Upper lobe of right lung (tissue), 1 donor: ENCODE data around the gene ATP11B. TPM values are rescaled to one million over a fixed set of nuclear protein-coding genes. Genes with fewer than 3 reads are reported as not detected.
"Not testable (repeated sequence)": the region's sequence is repeated elsewhere in the genome, so short reads cannot be mapped to it uniquely, and the experiment has no call there.

Experiments used
- ATAC-seq: fragments of 200-7000 bp; cut with Tn5 transposase; one replicate; pipeline ENCODE4 v1.9.1; 2020; ENCODE audit warnings: mild to moderate bottlenecking, moderate library complexity
- DNase-seq: peaks from one replicate; pipeline ENCODE4 v3.0.0-alpha.2; 2020
- H3K27ac ChIP-seq: fragments of 200-600 bp; one replicate; pipeline ENCODE4 v1.8.0; 2022
- H3K27me3 ChIP-seq: fragments of 200-600 bp; one replicate; pipeline ENCODE4 v1.8.0; 2022; ENCODE audit warnings: mild to moderate bottlenecking
- H3K36me3 ChIP-seq: fragments of 200-600 bp; one replicate; pipeline ENCODE4 v1.8.0; 2022
- H3K4me1 ChIP-seq: fragments of 200-600 bp; one replicate; pipeline ENCODE4 v1.8.0; 2022
- H3K4me3 ChIP-seq: fragments of 200-600 bp; one replicate; pipeline ENCODE4 v1.8.0; 2022; ENCODE audit warnings: mild to moderate bottlenecking
- H3K9me3 ChIP-seq: fragments of 200-600 bp; one replicate; pipeline ENCODE4 v1.8.0; 2022
- CTCF ChIP-seq: fragments of 200-600 bp; IDR thresholded peaks from one replicate; pipeline ENCODE4 v1.8.0; 2022; ENCODE audit warnings: antibody characterized with exemption
- intact Hi-C: fragments of 100-400 bp; cut with DNase I; formaldehyde crosslinking; loops from one replicate; pipeline ENCODE4 v1.11.0; 2022
- total RNA-seq: library from RNA; stranded (reverse); fragmentation: NEBNext Ultra II Directional; extraction: Animal tissue kit (Norgen Biotek cat#: 25700); gene quantifications from one replicate; pipeline ENCODE4 v1.2.1, GENCODE V29; 2021
- donor health status: DM: no; HTN: yes; CAD: no; lungs with severe emphysema.

Gene ATP11B
- total RNA-seq, 1 donor from 2014 or later: 70.7 TPM

DNA sequence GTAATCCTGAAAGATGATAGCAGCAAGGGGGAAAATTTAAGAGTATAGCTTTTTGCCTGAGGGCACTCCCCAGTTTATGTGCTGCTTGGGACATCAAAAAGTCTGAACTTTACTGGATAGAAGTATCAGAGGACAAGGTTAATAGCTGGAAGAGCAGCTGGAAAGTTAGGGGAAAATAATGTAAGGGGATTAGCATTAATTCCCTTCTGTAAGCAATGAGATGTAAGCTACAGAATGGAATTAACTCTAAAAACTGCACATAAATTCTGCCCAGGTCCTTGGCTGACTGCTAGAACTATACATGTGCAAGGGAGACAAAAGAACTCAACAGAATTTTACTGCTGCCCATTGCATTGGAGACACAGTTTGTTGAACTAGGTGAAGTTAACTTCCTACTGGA, 55.6 kb downstream of the ATP11B start:
- Histone ChIP-seq H3K4me1 (no peaks in the 10 kb centered on the region), H3K27me3 (no peaks in the 10 kb centered on the region), H3K27ac (no peak overlapping the region), H3K9me3 (no peaks in the 10 kb centered on the region), H3K4me3 (no peak overlapping the region), H3K36me3 (peaks cover 91% of the 10 kb centered on the region)
- no peak for TF ChIP-seq CTCF
- intact Hi-C loops: no loop called here
- DNase-seq: no peak
- ATAC-seq: no peak

DNA sequence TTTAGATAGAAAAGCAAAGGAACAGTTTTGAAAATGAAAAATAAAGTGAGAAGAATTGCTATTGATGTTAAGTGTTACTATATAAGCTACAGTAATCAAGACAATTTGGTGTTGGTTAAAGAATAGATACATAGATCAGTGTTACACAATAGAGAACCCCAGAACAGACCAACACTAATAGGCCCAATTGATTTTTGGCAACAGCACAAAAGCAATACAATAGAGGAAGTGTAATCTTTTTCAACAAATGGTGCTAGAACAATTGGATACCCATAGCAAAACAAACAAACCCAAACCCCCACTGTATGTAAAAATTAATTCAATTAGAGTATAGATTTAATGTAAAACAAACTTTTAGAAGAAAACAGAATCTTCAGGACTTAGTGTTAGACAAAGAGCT, 61.8 kb downstream of the ATP11B start:
- H3K27me3 ChIP-seq: no peaks in the 10 kb centered on the region
- H3K27ac ChIP-seq: no peak overlapping the region
- TF ChIP-seq CTCF: no peak
- intact Hi-C loops: no loop called here
- DNase-seq: no peak
- H3K9me3 ChIP-seq: no peaks in the 10 kb centered on the region
- H3K4me1 ChIP-seq: no peaks in the 10 kb centered on the region
- peaks cover 70% of the 10 kb centered on the region for H3K36me3 ChIP-seq
- no peak for ATAC-seq
- H3K4me3 ChIP-seq: no peak overlapping the region

DNA sequence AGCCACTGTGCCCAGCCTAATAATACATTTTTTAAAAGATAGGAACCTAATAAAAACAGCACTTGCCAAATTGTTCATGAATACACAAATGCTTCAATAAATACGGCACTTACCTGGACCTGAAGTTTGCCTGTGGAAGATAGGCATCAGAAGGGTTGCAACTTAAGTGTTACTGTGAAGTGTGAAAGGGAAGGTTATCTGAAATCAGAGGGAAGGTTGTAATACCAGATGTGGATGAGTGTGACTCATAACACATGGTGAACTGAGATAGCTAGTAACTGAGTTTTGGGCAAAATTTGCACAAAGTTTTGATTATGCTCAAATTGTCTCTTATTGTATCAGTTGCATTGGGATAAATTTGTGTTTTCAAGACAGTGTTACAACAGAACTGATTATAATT, 68.0 kb downstream of the ATP11B start:
- Histone ChIP-seq H3K4me3 (no peak overlapping the region), H3K27ac (no peak overlapping the region), H3K36me3 (peaks cover 58% of the 10 kb centered on the region), H3K4me1 (no peaks in the 10 kb centered on the region), H3K27me3 (no peaks in the 10 kb centered on the region), H3K9me3 (no peaks in the 10 kb centered on the region)
- intact Hi-C loops: no loop called here
- ATAC-seq (no peak), DNase-seq (no peak)
- no peak for TF ChIP-seq CTCF

DNA sequence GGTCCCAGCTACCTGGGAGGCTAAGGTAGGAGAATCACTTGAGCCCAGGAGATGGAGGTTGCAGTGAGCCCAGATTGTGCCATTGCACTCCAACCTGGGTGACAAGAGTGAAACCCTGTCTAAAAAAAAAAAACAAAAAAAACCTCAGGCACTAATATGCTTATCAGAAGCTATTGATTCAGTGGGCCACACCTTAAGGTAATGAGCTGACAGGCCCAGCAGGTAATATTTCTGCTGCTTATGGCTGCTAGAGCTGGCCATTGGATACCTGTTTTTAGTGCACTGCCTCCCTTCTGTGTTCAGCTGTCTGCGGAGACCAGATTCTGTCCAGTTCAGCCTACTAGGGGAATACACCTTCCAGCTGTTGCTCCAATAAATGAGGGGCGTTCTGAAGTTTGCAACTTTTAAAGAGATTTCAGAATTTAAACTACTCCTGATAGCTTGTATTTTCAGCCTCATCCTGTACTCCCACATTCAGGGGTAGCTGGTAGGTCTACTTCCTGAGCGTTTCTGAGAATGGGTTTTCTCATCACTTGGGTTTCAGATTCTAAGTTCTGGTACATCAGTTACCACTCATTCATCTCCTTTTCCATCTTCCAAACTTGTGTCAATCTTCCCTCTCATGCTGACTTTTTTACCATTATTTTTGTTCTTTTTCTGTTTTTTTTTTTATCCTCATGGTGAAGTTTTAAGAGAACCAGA, 69.0 kb downstream of the ATP11B start:
- intact Hi-C loops: no loop called here

GRCh38 chr3:182869059-182869458, 75.8 kb downstream of the ATP11B start:
- no peak for TF ChIP-seq CTCF
- no peak overlapping the region for H3K4me3 ChIP-seq
- H3K27ac ChIP-seq: no peak overlapping the region
- ATAC-seq (no peak), DNase-seq (no peak)
- no peaks in the 10 kb centered on the region for H3K4me1 ChIP-seq
- no peaks in the 10 kb centered on the region for H3K27me3 ChIP-seq
- peaks cover 84% of the 10 kb centered on the region for H3K36me3 ChIP-seq
- intact Hi-C loops: no loop called here
- H3K9me3 ChIP-seq: no peaks in the 10 kb centered on the region

More for the DNA sequence above, 69.0 kb downstream of the ATP11B start:
- Histone ChIP-seq H3K27me3 (no peaks in the 10 kb centered on the region), H3K27ac (no peak overlapping the region), H3K4me1 (no peaks in the 10 kb centered on the region), H3K9me3 (no peaks in the 10 kb centered on the region), H3K4me3 (no peak overlapping the region), H3K36me3 (peaks cover 56% of the 10 kb centered on the region)
- no peak for DNase-seq
- no peak for TF ChIP-seq CTCF
- no peak for ATAC-seq

- intact Hi-C loops, DNase-seq: not testable (repeated sequence)
Observed at GRCh38 chr3:182870917-182871316, 77.6 kb downstream of the ATP11B start.

More at GRCh38 chr3:182870917-182871316, 77.6 kb downstream of the ATP11B start:
- not testable (repeated sequence) for H3K9me3 ChIP-seq, H3K4me3 ChIP-seq, H3K27ac ChIP-seq, ATAC-seq, H3K4me1 ChIP-seq, H3K27me3 ChIP-seq
- H3K36me3 ChIP-seq: peaks cover 93% of the 10 kb centered on the region
